GM19239 (cell line): ENCODE results near the gene TXNL4B.

Experiments used
- DNase-seq: peaks from one replicate; pipeline ENCODE4 v3.0.0; 2011; ENCODE audit warnings: low spot score; ENCODE audit not compliant: insufficient read length
- FAIRE-seq: peaks from 2 replicates; lab custom pipeline; 2011; peaks lifted over from hg19 to GRCh38; lab: Jason Lieb, UNC

Gene TXNL4B

DNA sequence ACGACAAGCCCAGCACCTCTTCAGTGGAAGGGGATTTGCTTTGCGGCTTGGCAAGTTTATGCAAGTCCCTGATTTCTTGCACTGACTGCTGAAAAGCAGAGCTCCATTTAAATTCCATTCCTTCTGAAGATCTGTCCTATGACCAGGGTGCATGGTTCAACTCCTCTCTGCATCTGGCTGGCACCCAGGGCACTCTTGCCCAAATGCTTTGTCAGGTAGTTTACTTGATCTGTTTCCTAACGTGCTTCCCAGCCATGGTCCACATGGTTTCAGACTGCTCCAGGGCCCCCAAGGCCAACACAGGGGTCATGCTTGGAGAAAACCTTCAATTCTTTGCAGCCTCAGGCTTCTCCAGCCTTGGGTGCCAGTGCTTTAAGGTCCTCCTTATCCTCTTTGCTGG, 50.4 kb downstream of the TXNL4B start:
- FAIRE-seq = no peak

DNA sequence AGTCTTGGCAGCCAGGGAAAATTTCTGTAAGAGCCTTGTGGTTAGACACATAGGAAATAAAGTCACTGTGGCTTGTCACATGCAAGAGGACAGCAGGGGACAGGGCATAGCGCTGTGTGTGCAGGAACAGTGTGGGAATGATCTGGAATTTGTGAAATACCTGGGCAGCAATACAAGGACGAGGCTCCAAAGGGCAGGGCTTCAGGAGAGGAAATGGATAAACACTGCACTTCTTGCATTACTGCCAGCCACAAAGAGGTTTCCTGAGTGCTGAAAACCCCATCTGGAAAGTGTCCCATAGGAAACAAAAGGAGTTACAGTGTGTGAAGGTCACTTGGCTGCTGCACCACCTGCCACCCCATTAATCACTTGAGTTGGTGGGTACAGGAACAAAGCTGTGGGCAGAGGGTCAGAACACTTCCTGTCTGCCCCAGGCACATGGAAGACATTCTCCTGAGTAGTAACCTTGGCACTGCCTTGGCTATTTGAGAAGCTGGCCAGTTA, 51.2 kb downstream of the TXNL4B start:
- FAIRE-seq = no peak
- no peak for DNase-seq

More for the DNA sequence above, 50.4 kb downstream of the TXNL4B start:
- no peak for DNase-seq

GRCh38 chr16:72036098-72036497, 57.3 kb downstream of the TXNL4B start:
- FAIRE-seq = no peak

More at GRCh38 chr16:72036098-72036497, 57.3 kb downstream of the TXNL4B start:
- DNase-seq = no peak
